Left lung (tissue), 10 donors: ENCODE measurements around the gene NHS. TPM values are rescaled to one million over a fixed set of nuclear protein-coding genes. Genes with fewer than 3 reads are reported as not detected.

Source experiments
- ATAC-seq: fragments of 200-7000 bp; cut with Tn5 transposase; one replicate; pipeline ENCODE4 v1.9.1; 2020; ENCODE audit warnings: moderate library complexity
- DNase-seq, 4 donors: peaks; one replicate each; pipeline ENCODE4 v3.0.0-alpha.2; 2013 to 2020
- H3K27ac ChIP-seq, 2 donors: fragments of 200-600 bp; sonication (generic) in 1 of 2; one replicate each; pipeline versions ENCODE4 v1.5.0 to v1.8.0; 2020 to 2021
- H3K27me3 ChIP-seq, 2 donors: fragments of 200-600 bp; sonication (generic) in 1 of 2; one replicate each; pipeline versions ENCODE4 v1.5.0 to v1.8.0; 2020 to 2021
- H3K36me3 ChIP-seq, 2 donors: fragments of 200-600 bp; sonication (generic) in 1 of 2; one replicate each; pipeline versions ENCODE4 v1.5.0 to v1.8.0; 2020 to 2021
- H3K4me1 ChIP-seq, 2 donors: fragments of 200-600 bp; one replicate each; pipeline ENCODE4 v1.8.0; 2021
- H3K4me3 ChIP-seq, 2 donors: fragments of 200-600 bp; sonication (generic) in 1 of 2; one replicate each; pipeline versions ENCODE4 v1.5.0 to v1.8.0; 2020 to 2021; ENCODE audit warnings: mild to moderate bottlenecking in 1 of 2
- H3K9me3 ChIP-seq, 2 donors: fragments of 200-600 bp; sonication (generic) in 1 of 2; one replicate each; pipeline versions ENCODE4 v1.5.0 to v1.8.0; 2020 to 2021
- intact Hi-C, 2 donors: fragments of 100-400 bp; cut with DNase I; formaldehyde crosslinking; loops; one replicate each; pipeline versions ENCODE4 v1.11.2 to v1.14.2; 2022
- polyA plus RNA-seq, 6 donors: library from polyadenylated mRNA; unstranded; fragments of 120-200 nt; gene quantifications; one replicate each; pipeline ENCODE4 v1.2.1, GENCODE V29; 2013; ENCODE audit not compliant: insufficient read length in 6 of 6
- total RNA-seq, 2 donors: library from RNA; stranded (reverse); fragmentation: NEBNext Ultra II Directional; extraction: Animal tissue kit (Norgen Biotek cat#: 25700); gene quantifications; one replicate each; pipeline ENCODE4 v1.2.1, GENCODE V29; 2021
- TF ChIP-seq, protein P1 (sequence below), 2 donors: fragments of 200-600 bp; sonication (generic) in 1 of 2; IDR thresholded peaks; one replicate each; pipeline versions ENCODE4 v1.5.0 to v1.8.0; 2021; ENCODE audit warnings: antibody characterized with exemption in 2 of 2
- donor health status: DM: no; HTN: yes; CAD: no.
- donor health status: DM: no; HTN: no; CAD: no.

Gene NHS
- total and polyA plus RNA-seq, 8 donors, result 1.4 to 8.3 (median 6.5) TPM

GRCh38 chrX:17377795-17378194 lies 2.8 kb downstream of the NHS start:
- Histone ChIP-seq H3K27me3 (peaks cover 7 to 51% of the 10 kb centered on the region in 2 donors), H3K27ac (no peak overlapping the region)
- intact Hi-C loops, result no loop called here

DNA sequence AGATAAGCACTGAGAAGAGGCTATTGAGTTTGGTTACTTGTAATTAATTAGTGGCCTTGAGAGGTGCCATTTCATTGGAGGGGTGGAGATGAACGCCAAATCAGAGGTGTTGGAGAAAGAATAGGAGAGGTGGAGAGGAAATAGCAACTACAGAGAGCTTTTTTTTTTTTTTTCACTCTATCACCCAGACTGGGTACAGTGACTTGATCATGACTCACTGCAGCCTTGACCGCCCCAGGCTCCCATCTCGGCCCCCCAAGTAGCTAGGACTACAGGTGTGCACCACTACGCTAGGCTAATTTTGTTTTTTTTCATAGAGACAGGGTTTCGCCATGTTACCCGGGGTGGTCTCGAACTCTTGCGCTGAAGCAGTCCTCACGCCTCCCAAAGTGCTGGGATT lies 5.2 kb downstream of the NHS start:
- Histone ChIP-seq H3K27ac (no peak overlapping the region), H3K4me3 (no peak overlapping the region), H3K27me3 (peaks cover 0 to 38% of the 10 kb centered on the region in 2 donors), H3K36me3 (no peaks in the 10 kb centered on the region), H3K4me1 (no peaks in the 10 kb centered on the region), H3K9me3 (no peaks in the 10 kb centered on the region)
- no peak for DNase-seq
- intact Hi-C loops, result no loop called here
- ATAC-seq, result peak; percentile 47
- TF ChIP-seq, protein P1, sequence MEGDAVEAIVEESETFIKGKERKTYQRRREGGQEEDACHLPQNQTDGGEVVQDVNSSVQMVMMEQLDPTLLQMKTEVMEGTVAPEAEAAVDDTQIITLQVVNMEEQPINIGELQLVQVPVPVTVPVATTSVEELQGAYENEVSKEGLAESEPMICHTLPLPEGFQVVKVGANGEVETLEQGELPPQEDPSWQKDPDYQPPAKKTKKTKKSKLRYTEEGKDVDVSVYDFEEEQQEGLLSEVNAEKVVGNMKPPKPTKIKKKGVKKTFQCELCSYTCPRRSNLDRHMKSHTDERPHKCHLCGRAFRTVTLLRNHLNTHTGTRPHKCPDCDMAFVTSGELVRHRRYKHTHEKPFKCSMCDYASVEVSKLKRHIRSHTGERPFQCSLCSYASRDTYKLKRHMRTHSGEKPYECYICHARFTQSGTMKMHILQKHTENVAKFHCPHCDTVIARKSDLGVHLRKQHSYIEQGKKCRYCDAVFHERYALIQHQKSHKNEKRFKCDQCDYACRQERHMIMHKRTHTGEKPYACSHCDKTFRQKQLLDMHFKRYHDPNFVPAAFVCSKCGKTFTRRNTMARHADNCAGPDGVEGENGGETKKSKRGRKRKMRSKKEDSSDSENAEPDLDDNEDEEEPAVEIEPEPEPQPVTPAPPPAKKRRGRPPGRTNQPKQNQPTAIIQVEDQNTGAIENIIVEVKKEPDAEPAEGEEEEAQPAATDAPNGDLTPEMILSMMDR (IDR thresholded peaks at IDR 0.05), result no peak

More at GRCh38 chrX:17377795-17378194, 2.8 kb downstream of the NHS start:
- H3K4me1 ChIP-seq, result no peaks in the 10 kb centered on the region
- H3K9me3 ChIP-seq, result no peaks in the 10 kb centered on the region
- H3K36me3 ChIP-seq, result no peaks in the 10 kb centered on the region
- no peak for ATAC-seq
- TF ChIP-seq, protein P1 (IDR thresholded peaks at IDR 0.05), result no peak
- H3K4me3 ChIP-seq, result peak overlapping the region in 1 of 2 donors; percentile 27
- peak in 1 of 4 donors; percentile 1 for DNase-seq

DNA sequence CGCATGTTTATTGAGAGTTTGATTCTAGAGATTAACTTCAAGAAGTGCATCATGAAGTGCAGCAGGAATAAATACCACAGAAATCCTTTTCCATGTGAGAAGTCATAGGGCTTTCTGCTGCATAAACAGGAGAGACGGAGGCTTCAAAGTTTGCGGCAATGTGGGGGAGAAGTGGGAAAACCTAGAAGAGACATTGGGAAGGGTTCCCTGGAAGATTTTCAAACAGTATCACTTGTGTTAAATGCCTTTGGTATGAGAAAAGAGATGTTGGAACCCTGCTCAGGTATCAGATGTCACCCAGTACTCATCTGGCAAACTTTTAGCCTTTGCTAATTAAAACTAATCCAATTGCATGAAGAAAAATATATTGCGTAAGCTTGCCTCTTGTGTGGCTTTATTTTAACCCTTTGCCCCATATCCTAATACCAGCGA lies 15.4 kb downstream of the NHS start:
- TF ChIP-seq, protein P1 (IDR thresholded peaks at IDR 0.05), result no peak
- Histone ChIP-seq H3K9me3 (no peaks in the 10 kb centered on the region), H3K36me3 (no peaks in the 10 kb centered on the region), H3K27me3 (no peaks in the 10 kb centered on the region), H3K4me3 (no peak overlapping the region), H3K27ac (no peak overlapping the region), H3K4me1 (no peaks in the 10 kb centered on the region)
- peak in 1 of 4 donors; percentile 23 for DNase-seq
- intact Hi-C loops, result no loop called here
- no peak for ATAC-seq

- TF ChIP-seq, protein P1 (IDR thresholded peaks at IDR 0.05), result no peak
- no peak overlapping the region for H3K27ac ChIP-seq
- H3K9me3 ChIP-seq, result no peaks in the 10 kb centered on the region
- no peaks in the 10 kb centered on the region for H3K27me3 ChIP-seq
- DNase-seq (no peak), ATAC-seq (no peak)
- no peaks in the 10 kb centered on the region for H3K4me1 ChIP-seq
- H3K4me3 ChIP-seq, result no peak overlapping the region
- intact Hi-C loops, result no loop called here
- no peaks in the 10 kb centered on the region for H3K36me3 ChIP-seq
Measured at GRCh38 chrX:17395154-17395553, 20.2 kb downstream of the NHS start.

DNA sequence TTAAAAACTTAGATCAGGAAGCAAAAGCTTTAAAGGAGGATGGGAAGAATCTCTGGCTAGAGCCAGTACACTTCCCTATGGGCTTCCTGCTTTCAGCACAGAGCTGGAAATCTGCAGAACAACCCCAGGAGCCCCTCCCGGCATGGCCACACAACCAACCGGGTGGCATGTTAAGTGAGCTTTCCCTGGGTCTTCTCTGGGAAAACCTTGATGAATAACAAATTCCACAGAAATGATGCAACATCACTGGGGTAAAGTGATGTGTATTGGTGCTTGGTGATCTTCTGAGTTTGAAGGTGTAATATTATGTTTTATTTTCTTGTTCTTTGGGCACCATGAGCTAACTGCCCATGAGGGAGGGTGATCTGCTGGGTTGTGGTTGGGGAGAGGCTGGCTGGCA lies 22.1 kb downstream of the NHS start:
- intact Hi-C loops, result no loop called here
- Histone ChIP-seq H3K27me3 (no peaks in the 10 kb centered on the region), H3K27ac (no peak overlapping the region), H3K4me3 (no peak overlapping the region), H3K36me3 (no peaks in the 10 kb centered on the region), H3K9me3 (no peaks in the 10 kb centered on the region), H3K4me1 (no peaks in the 10 kb centered on the region)
- ATAC-seq (no peak), DNase-seq (no peak)
- TF ChIP-seq, protein P1 (IDR thresholded peaks at IDR 0.05), result no peak
